Activated CD4-positive, alpha-beta T cell treated with anti-CD3 and anti-CD28 coated beads for 4 hours (primary cell): ENCODE results near the gene PARN.
"Not testable (repeated sequence)": the region's sequence is repeated elsewhere in the genome, so short reads cannot be mapped to it uniquely, and the experiment has no call there.

Source experiments
- DNase-seq, 2 donors: peaks; one replicate each; pipeline ENCODE4 v3.0.0-alpha.2; 2020

The PARN gene

GRCh38 chr16:14424595-14424994 lies 205.5 kb downstream of the PARN start:
- no peak for DNase-seq

- no peak for DNase-seq
Observed at GRCh38 chr16:14423344-14423743, 206.7 kb downstream of the PARN start.

GRCh38 chr16:14420721-14421488 lies 209.2 kb downstream of the PARN start:
- no peak for DNase-seq

- DNase-seq: not testable (repeated sequence)
Observed at GRCh38 chr16:14420243-14420642, 209.8 kb downstream of the PARN start.

GRCh38 chr16:14419817-14420216 lies 210.2 kb downstream of the PARN start:
- no peak for DNase-seq

- no peak for DNase-seq
Observed at GRCh38 chr16:14418795-14419225, 211.2 kb downstream of the PARN start.

GRCh38 chr16:14416184-14416583 lies 213.9 kb downstream of the PARN start:
- DNase-seq: no peak

GRCh38 chr16:14415291-14415690 lies 214.8 kb downstream of the PARN start:
- no peak for DNase-seq

- no peak for DNase-seq
Observed at GRCh38 chr16:14409563-14409962, 220.5 kb downstream of the PARN start.

GRCh38 chr16:14407786-14408399 lies 222.2 kb downstream of the PARN start:
- no peak for DNase-seq

GRCh38 chr16:14405611-14406537 lies 224.2 kb downstream of the PARN start:
- peak; percentile 3 to 4 for DNase-seq

GRCh38 chr16:14403001-14403389 lies 227.1 kb downstream of the PARN start:
- not testable (repeated sequence) for DNase-seq

GRCh38 chr16:14402114-14403000 lies 227.7 kb downstream of the PARN start:
- DNase-seq: not testable (repeated sequence)

GRCh38 chr16:14401711-14402061 lies 228.4 kb downstream of the PARN start:
- DNase-seq: not testable (repeated sequence)

- DNase-seq: not testable (repeated sequence)
Observed at GRCh38 chr16:14400978-14401710, 228.9 kb downstream of the PARN start.

GRCh38 chr16:14400285-14400977 lies 229.6 kb downstream of the PARN start:
- DNase-seq: no peak

GRCh38 chr16:14399378-14400284 lies 230.4 kb downstream of the PARN start:
- DNase-seq: no peak

GRCh38 chr16:14398014-14398717 lies 231.9 kb downstream of the PARN start:
- DNase-seq: no peak

- not testable (repeated sequence) for DNase-seq
Observed at GRCh38 chr16:14395710-14396304, 234.3 kb downstream of the PARN start.
